D721Med (cell line): ENCODE results near the gene DENR.
"Not testable (repeated sequence)": the region's sequence is repeated elsewhere in the genome, so short reads cannot be mapped to it uniquely, and the experiment has no call there.

Experiments
- DNase-seq: peaks from one replicate; pipeline ENCODE4 v3.0.0; 2011; ENCODE audit warnings: low spot score; ENCODE audit not compliant: insufficient read length
- FAIRE-seq: peaks from 2 replicates; lab custom pipeline; 2011; peaks lifted over from hg19 to GRCh38; lab: Jason Lieb, UNC
- CTCF ChIP-seq: IDR thresholded peaks from 2 replicates; pipeline ENCODE4 v1.5.1; 2012; ENCODE audit warnings: mild to moderate bottlenecking, control low read depth; ENCODE audit not compliant: insufficient read depth; ENCODE audit errors: missing control alignments

DENR gene

GRCh38 chr12:122793685-122794106 lies 41.1 kb downstream of the DENR start:
- peak; percentile 68 for TF ChIP-seq CTCF
- no peak for DNase-seq
- FAIRE-seq = peak; percentile 82

GRCh38 chr12:122795807-122796206 lies 43.2 kb downstream of the DENR start:
- DNase-seq = no peak
- no peak for TF ChIP-seq CTCF
- FAIRE-seq = no peak

GRCh38 chr12:122799641-122800243 lies 47.1 kb downstream of the DENR start:
- TF ChIP-seq CTCF = no peak
- FAIRE-seq (no peak), DNase-seq (no peak)

- no peak for DNase-seq
- FAIRE-seq = no peak
- TF ChIP-seq CTCF = no peak
Measured at GRCh38 chr12:122803937-122804336, 51.3 kb downstream of the DENR start.

- not testable (repeated sequence) for FAIRE-seq, DNase-seq
Measured at GRCh38 chr12:122804957-122805356, 52.3 kb downstream of the DENR start.

GRCh38 chr12:122807651-122808050 lies 55.0 kb downstream of the DENR start:
- FAIRE-seq (no peak), DNase-seq (no peak)
- TF ChIP-seq CTCF = no peak

- TF ChIP-seq CTCF = no peak
- DNase-seq = no peak
- FAIRE-seq = no peak
Measured at GRCh38 chr12:122811777-122812176, 59.2 kb downstream of the DENR start.
